ENCODE measurements around the gene HNRNPUL2.
"Not testable (repeated sequence)": the region's sequence is repeated elsewhere in the genome, so short reads cannot be mapped to it uniquely, and the experiment has no call there.

Gene HNRNPUL2

GRCh38 chr11:62747475-62748160, 20.4 kb upstream of the HNRNPUL2 start:
- H3K4me3 ChIP-seq (ENCODE audit: low read depth, low read length) = no peak overlapping the region
- TF ChIP-seq CTCF (IDR thresholded peaks at IDR 0.05; ENCODE audit: low read depth, low read length, missing control alignments) = no peak
- no peak for DNase-seq (ENCODE audit: low read depth)
- in situ Hi-C loops (cut with HindIII; ENCODE audit: low sequenced_read_pairs) = no loop called here

GRCh38 chr11:62737196-62737595, 9.9 kb upstream of the HNRNPUL2 start:
- DNase-seq (ENCODE audit: low read depth) = no peak
- TF ChIP-seq CTCF (IDR thresholded peaks at IDR 0.05; ENCODE audit: low read depth, low read length, missing control alignments) = no peak
- no peak overlapping the region for H3K4me3 ChIP-seq (ENCODE audit: low read depth, low read length)
- in situ Hi-C loops (cut with HindIII; ENCODE audit: low sequenced_read_pairs) = no loop called here

GRCh38 chr11:62732830-62733229, 5.6 kb upstream of the HNRNPUL2 start:
- no peak for DNase-seq (ENCODE audit: low read depth)
- no peak for TF ChIP-seq CTCF (IDR thresholded peaks at IDR 0.05; ENCODE audit: low read depth, low read length, missing control alignments)
- in situ Hi-C loops (cut with HindIII; ENCODE audit: low sequenced_read_pairs) = no loop called here
- no peak overlapping the region for H3K4me3 ChIP-seq (ENCODE audit: low read depth, low read length)

- DNase-seq (ENCODE audit: low read depth); in situ Hi-C loops (cut with HindIII; ENCODE audit: low sequenced_read_pairs): not testable (repeated sequence)
- peak overlapping the region; percentile 94 for H3K4me3 ChIP-seq (ENCODE audit: low read depth, low read length)
These were observed 2.8 kb upstream of the HNRNPUL2 start for GRCh38 chr11:62730076-62730475.

GRCh38 chr11:62728171-62728988, 1.1 kb upstream of the HNRNPUL2 start, which contains the start of gene TTC9C:
TTC9C (plus strand) TSS chr11:62728486; CDS start chr11:62728849, 363 bp downstream.
- peak; percentile 57 for DNase-seq (ENCODE audit: low read depth)
- no peak for TF ChIP-seq CTCF (IDR thresholded peaks at IDR 0.05; ENCODE audit: low read depth, low read length, missing control alignments)
- in situ Hi-C loops (cut with HindIII; ENCODE audit: low sequenced_read_pairs) = no loop called here
- H3K4me3 ChIP-seq (ENCODE audit: low read depth, low read length) = peak within 1 kb of the TSS; percentile 94

- no peak for TF ChIP-seq CTCF (IDR thresholded peaks at IDR 0.05; ENCODE audit: low read depth, low read length, missing control alignments)
These were observed 564 bp upstream of the HNRNPUL2 start for GRCh38 chr11:62727872-62728170.

GRCh38 chr11:62726915-62727164, 417 bp downstream of the HNRNPUL2 start:
- peak overlapping the region; percentile 94 for H3K4me3 ChIP-seq (ENCODE audit: low read depth, low read length)
- TF ChIP-seq CTCF (IDR thresholded peaks at IDR 0.05; ENCODE audit: low read depth, low read length, missing control alignments) = no peak
- in situ Hi-C loops (cut with HindIII; ENCODE audit: low sequenced_read_pairs) = no loop called here
- no peak for DNase-seq (ENCODE audit: low read depth)

More at GRCh38 chr11:62727872-62728170, 564 bp upstream of the HNRNPUL2 start:
- DNase-seq (ENCODE audit: low read depth) = peak; percentile 94
- in situ Hi-C loops (cut with HindIII; ENCODE audit: low sequenced_read_pairs) = no loop called here
- peak overlapping the region; percentile 94 for H3K4me3 ChIP-seq (ENCODE audit: low read depth, low read length)
